Upper lobe of left lung (tissue), 6 donors: ENCODE data around the gene RBM19. TPM values are rescaled to one million over a fixed set of nuclear protein-coding genes. Genes with fewer than 3 reads are reported as not detected.

Experiments used
- ATAC-seq, 2 donors: fragments of 200-7000 bp; cut with Tn5 transposase; one replicate each; pipeline ENCODE4 v1.9.1; 2022; ENCODE audit warnings: mild to moderate bottlenecking in 2 of 2, moderate library complexity in 2 of 2; ENCODE audit not compliant: low FRiP score in 2 of 2
- DNase-seq, 2 donors: peaks; one replicate each; pipeline ENCODE4 v3.0.0-alpha.2; 2019 to 2020
- H3K27ac ChIP-seq, 4 donors: fragments of 200-600 bp; sonication (generic); one replicate each; pipeline ENCODE4 v1.5.1; 2016 to 2019
- H3K27me3 ChIP-seq, 4 donors: fragments of 200-600 bp; sonication (generic); one replicate each; pipeline ENCODE4 v1.5.1; 2017 to 2019
- H3K36me3 ChIP-seq, 4 donors: fragments of 200-600 bp; sonication (generic); one replicate each; pipeline ENCODE4 v1.5.1; 2016 to 2019
- H3K4me1 ChIP-seq, 4 donors: fragments of 200-600 bp; sonication (generic); one replicate each; pipeline ENCODE4 v1.5.1; 2018 to 2019
- H3K4me3 ChIP-seq, 4 donors: fragments of 200-600 bp; sonication (generic); one replicate each; pipeline ENCODE4 v1.5.1; 2017 to 2019; ENCODE audit warnings: mild to moderate bottlenecking in 2 of 4, moderate library complexity in 1 of 4
- H3K9me3 ChIP-seq, 4 donors: fragments of 200-600 bp; sonication (generic); one replicate each; pipeline ENCODE4 v1.5.1; 2018 to 2019
- CTCF ChIP-seq, 6 experiments: fragments of 450-650 bp in 4 of 6; fragments of 200-600 bp in 2 of 6; sonication (generic) in 2 of 6; IDR thresholded peaks; one replicate each; pipeline ENCODE4 v1.5.1; 2016 to 2019; ENCODE audit warnings: antibody characterized with exemption in 6 of 6
- EP300 ChIP-seq, 4 donors: sonication (generic); formaldehyde crosslinking; IDR thresholded peaks; one replicate each; pipeline ENCODE4 v1.5.1; 2017; ENCODE audit warnings: antibody characterized with exemption in 4 of 4, control low read depth in 2 of 4
- POLR2A ChIP-seq, 4 donors: fragments of 450-650 bp; IDR thresholded peaks; one replicate each; pipeline ENCODE4 v1.5.1; 2016 to 2017; ENCODE audit warnings: antibody characterized with exemption in 4 of 4, mild to moderate bottlenecking in 2 of 4
- POLR2AphosphoS5 ChIP-seq, 2 donors: sonication (generic); formaldehyde crosslinking; IDR thresholded peaks; one replicate each; pipeline ENCODE4 v1.5.1; 2017; ENCODE audit warnings: antibody characterized with exemption in 2 of 2
- WGBS, 2 donors: methylation state at CpG; one replicate each; pipeline ENCODE4 v1.1.5; 2017 to 2018; 5-methylcytosine and 5-hydroxymethylcytosine counted together
- total RNA-seq, 6 donors: library from RNA; depleted of rRNA in 4 of 6; stranded (reverse); fragments of >200 nt in 4 of 6; gene quantifications; one replicate each; pipeline versions ENCODE4 v1.1.0 to v1.2.1, GENCODE V29; 2016 to 2021
- donor health status: DM: no; HTN: no; CAD: no; lungs with moderate emphysema.
- donor health status: DM: no; HTN: yes; CAD: no; lungs with severe emphysema.

Gene RBM19, protein sequence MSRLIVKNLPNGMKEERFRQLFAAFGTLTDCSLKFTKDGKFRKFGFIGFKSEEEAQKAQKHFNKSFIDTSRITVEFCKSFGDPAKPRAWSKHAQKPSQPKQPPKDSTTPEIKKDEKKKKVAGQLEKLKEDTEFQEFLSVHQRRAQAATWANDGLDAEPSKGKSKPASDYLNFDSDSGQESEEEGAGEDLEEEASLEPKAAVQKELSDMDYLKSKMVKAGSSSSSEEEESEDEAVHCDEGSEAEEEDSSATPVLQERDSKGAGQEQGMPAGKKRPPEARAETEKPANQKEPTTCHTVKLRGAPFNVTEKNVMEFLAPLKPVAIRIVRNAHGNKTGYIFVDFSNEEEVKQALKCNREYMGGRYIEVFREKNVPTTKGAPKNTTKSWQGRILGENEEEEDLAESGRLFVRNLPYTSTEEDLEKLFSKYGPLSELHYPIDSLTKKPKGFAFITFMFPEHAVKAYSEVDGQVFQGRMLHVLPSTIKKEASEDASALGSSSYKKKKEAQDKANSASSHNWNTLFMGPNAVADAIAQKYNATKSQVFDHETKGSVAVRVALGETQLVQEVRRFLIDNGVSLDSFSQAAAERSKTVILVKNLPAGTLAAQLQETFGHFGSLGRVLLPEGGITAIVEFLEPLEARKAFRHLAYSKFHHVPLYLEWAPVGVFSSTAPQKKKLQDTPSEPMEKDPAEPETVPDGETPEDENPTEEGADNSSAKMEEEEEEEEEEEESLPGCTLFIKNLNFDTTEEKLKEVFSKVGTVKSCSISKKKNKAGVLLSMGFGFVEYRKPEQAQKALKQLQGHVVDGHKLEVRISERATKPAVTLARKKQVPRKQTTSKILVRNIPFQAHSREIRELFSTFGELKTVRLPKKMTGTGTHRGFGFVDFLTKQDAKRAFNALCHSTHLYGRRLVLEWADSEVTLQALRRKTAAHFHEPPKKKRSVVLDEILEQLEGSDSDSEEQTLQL
- 100 to 1,000 TPM in 1 of 6 donors, 10 to 100 TPM in 5; 25.5 to 131 (median 39.9) TPM for total RNA-seq

DNA sequence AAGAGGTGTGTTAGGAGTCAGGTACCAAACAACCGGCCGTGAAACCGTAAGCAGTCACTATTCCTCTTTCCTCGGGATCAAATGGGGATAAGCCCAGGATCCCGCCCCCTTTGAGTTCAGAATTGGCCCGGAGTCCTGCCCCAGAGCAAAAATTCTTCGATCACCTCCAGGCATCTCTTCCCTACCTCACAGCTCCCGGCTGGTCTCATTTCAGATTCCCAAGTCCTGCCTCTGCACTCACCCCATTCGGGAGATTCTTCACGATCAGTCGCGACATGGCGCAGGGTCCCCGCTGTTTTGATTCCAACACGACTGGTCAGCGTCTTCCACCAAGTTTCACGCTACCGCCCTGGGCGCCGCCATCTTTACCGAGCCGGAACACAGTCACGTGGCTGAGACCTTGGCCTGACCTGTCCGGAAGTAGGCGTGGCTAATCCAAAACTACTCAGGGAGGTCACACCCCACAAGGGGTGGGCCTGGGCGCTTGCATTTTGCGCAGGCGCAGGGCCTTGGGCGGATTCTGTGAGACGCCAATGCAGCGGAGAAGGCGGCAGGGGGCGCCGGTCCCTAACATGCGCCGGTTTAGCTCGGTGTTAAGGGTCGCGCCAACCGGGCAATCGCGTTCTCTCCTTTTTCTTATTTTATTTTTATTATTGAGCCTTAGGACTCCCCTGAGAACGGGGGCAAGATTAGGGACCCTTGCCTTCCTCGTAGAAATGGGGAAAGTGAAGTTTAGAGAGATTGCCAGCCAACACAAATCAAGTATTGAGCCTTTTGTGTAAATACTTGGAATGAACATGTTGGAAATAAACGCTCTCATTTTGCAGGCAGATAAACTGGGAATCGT, at the start of gene RBM19:
Gene RBM19 (minus strand): TSS at position 375 of the 847 bp plus-strand sequence. CDS start 98 bp downstream, at position 277.
- DNase-seq (peak; percentile 98 to 99), ATAC-seq (peak; percentile 100)
- Histone ChIP-seq H3K27ac (peak within 1 kb of the TSS; percentile 65 to 77 (median 70)), H3K4me3 (peak within 1 kb of the TSS; percentile 49 to 89 (median 78)), H3K4me1 (peaks cover 11 to 21% (median 16%) of the 10 kb centered on the region in 4 donors), H3K36me3 (peaks cover 5 to 14% (median 12%) of the 10 kb centered on the region in 4 donors), H3K27me3 (no peaks in the 10 kb centered on the region), H3K9me3 (no peaks in the 10 kb centered on the region)
- TF ChIP-seq POLR2A (IDR thresholded peaks at IDR 0.05) (peak in 2 of 4 donors; percentile 41 to 68), EP300 (IDR thresholded peaks at IDR 0.05) (peak in 1 of 4 donors; percentile 50), CTCF (IDR thresholded peaks at IDR 0.05) (peak; percentile 78 to 94 (median 90)), POLR2AphosphoS5 (IDR thresholded peaks at IDR 0.05) (peak; percentile 80 to 89)
- WGBS, 2 donors = 0 to 1% methylated on average over 34 to 38 of the region's 46 CpGs

GRCh38 chr12:114015851-114016250, 49.7 kb upstream of the RBM19 start:
- no peak for ATAC-seq
- H3K27me3 ChIP-seq = no peaks in the 10 kb centered on the region
- no peaks in the 10 kb centered on the region for H3K4me1 ChIP-seq
- no peak overlapping the region for H3K4me3 ChIP-seq
- no peaks in the 10 kb centered on the region for H3K9me3 ChIP-seq
- TF ChIP-seq EP300 (IDR thresholded peaks at IDR 0.05) (no peak), POLR2A (IDR thresholded peaks at IDR 0.05) (no peak), CTCF (IDR thresholded peaks at IDR 0.05) (no peak), POLR2AphosphoS5 (IDR thresholded peaks at IDR 0.05) (no peak)
- no peak for DNase-seq
- no peaks in the 10 kb centered on the region for H3K36me3 ChIP-seq
- no peak overlapping the region for H3K27ac ChIP-seq
- 43 to 44% methylated on average over 6 to 7 of the region's 7 CpGs for WGBS, 2 donors

DNA sequence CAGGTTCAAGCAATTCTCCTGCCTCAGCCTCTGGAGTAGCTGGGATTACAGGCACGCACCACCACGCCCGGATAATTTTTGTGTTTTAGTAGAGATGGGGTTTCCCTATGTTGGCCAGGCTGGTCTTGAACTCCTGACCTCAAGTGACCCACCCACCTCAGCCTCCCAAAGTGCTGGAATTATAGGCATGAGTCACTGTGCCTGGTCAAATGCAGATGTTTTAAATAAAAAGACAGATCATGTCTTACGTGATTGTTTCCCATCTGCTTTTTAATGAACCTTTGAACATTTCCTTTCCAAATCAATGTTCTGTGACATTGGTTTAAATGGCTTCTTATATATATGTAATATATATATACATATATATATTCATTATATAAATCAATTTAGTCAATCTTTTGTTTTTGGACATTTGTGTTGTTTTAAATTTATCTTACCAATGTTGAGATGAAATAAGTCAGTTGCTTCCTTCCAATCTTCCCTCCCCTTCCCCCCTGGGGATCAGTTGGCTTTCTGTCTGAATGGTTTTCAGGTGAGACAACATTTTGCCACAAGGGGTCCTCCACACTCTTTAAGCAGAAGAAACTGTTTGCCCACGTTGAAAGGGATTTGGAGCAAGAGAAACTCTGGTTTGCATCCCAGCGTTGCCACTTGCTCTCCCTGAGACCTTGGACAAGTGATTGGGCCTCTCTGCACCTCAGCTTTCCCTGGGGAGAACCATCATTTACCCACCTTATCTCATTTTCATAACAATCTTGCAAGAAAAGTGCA, 47.6 kb upstream of the RBM19 start:
- no peaks in the 10 kb centered on the region for H3K27me3 ChIP-seq
- 47 to 57% methylated on average over 6 of the region's 6 CpGs for WGBS, 2 donors

DNA sequence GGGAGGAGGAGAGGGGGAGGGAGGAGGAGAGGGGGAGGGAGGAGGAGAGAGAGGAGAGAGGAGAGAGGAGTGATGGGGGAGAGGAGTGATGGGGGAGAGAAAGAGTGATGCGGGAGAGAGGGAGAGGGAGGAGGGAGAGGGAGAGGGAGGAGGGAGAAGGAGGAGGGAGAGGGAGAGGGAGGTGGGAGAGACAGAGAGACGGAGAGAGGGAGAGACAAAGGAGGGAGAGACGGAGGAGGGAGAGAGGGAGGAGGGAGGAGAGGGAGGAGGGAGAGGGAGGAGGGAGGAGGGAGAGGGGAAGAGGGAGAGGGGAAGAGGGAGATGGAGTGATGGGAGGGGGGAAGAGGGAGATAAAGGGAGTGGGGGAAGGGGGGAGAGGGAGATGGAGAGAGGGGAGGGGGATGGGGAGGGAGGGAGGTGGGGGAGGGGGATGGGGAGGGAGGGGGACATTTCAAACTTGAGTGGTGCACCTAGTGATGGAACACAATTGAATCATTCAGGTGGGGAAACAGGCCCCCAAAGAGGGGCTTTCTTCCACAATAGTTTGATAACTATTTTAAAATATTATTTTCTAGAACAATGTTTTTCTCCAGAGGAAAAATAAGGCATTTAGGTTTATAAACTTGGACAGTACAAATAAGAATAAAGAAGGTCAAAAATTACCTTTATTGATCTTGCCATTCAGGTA, 46.8 kb upstream of the RBM19 start:
- DNase-seq = no peak
- no peak overlapping the region for H3K27ac ChIP-seq
- no peaks in the 10 kb centered on the region for H3K27me3 ChIP-seq
- no peaks in the 10 kb centered on the region for H3K36me3 ChIP-seq
- H3K4me3 ChIP-seq = no peak overlapping the region
- no peaks in the 10 kb centered on the region for H3K4me1 ChIP-seq
- WGBS, 2 donors = 90% methylated on average over 2 of the region's 3 CpGs; no CpG with 5 or more reads in 1 of the 2 donors
- H3K9me3 ChIP-seq = no peaks in the 10 kb centered on the region
- ATAC-seq = no peak
- TF ChIP-seq CTCF (IDR thresholded peaks at IDR 0.05) (no peak), POLR2A (IDR thresholded peaks at IDR 0.05) (no peak), EP300 (IDR thresholded peaks at IDR 0.05) (no peak), POLR2AphosphoS5 (IDR thresholded peaks at IDR 0.05) (no peak)

More for the DNA sequence above, 47.6 kb upstream of the RBM19 start:
- no peak for TF ChIP-seq POLR2A (IDR thresholded peaks at IDR 0.05)
- Histone ChIP-seq H3K4me1 (no peaks in the 10 kb centered on the region), H3K27ac (no peak overlapping the region), H3K9me3 (no peaks in the 10 kb centered on the region), H3K36me3 (no peaks in the 10 kb centered on the region), H3K4me3 (no peak overlapping the region)
- ATAC-seq (no peak), DNase-seq (no peak)
